ENCODE data around the gene GOLGA6C.
"Not testable (repeated sequence)": the region's sequence is repeated elsewhere in the genome, so short reads cannot be mapped to it uniquely, and the experiment has no call there.

DNA sequence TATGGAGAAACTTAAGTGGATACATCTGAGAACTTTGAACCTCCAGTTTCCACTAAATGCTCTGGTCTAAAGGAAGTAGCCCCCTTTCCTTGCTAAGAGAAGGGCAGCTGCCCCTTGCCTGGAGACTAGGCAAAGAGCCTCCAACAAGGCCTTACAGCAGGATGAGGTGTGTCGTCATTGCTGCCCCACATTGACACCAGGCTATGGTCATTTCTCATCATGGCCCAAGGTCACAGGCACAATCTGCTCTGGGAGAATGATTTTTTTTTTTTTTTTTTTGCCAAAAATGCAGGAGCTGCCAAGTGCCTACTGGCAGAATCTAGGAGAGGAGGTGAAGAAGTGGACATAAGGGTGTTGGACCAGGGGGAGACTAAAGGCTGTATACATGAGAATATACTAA, 12.4 kb upstream of the GOLGA6C start:
- TF ChIP-seq POLR2A, EP300, POLR2AphosphoS5 (IDR thresholded peaks at IDR 0.05): not testable (repeated sequence)
- TF ChIP-seq, protein P1, sequence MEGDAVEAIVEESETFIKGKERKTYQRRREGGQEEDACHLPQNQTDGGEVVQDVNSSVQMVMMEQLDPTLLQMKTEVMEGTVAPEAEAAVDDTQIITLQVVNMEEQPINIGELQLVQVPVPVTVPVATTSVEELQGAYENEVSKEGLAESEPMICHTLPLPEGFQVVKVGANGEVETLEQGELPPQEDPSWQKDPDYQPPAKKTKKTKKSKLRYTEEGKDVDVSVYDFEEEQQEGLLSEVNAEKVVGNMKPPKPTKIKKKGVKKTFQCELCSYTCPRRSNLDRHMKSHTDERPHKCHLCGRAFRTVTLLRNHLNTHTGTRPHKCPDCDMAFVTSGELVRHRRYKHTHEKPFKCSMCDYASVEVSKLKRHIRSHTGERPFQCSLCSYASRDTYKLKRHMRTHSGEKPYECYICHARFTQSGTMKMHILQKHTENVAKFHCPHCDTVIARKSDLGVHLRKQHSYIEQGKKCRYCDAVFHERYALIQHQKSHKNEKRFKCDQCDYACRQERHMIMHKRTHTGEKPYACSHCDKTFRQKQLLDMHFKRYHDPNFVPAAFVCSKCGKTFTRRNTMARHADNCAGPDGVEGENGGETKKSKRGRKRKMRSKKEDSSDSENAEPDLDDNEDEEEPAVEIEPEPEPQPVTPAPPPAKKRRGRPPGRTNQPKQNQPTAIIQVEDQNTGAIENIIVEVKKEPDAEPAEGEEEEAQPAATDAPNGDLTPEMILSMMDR (IDR thresholded peaks at IDR 0.05) = not testable (repeated sequence)
